ENCODE results near the gene COPB1.

DNA sequence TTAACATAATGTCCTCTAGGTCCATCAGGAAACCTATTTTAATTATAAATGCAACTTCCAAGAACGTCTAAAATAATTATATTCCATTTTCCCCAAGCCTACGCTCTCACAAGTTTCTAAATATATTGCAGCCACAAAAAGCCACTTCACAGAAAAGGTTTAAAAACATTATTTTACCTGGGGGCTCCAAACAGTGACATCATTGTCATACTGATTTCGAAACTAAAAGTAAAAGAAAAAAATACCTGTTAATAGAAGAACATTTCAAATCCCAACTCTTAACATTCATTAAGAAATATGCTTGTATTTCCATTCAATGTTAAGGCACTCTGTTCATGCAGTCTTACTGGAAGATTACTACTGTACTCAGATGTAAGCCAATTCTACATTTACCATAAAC, 19.2 kb upstream of the COPB1 start:
- TF ChIP-seq POLR2A (IDR thresholded peaks at IDR 0.05) (no peak), EP300 (IDR thresholded peaks at IDR 0.05) (no peak)
- TF ChIP-seq, protein P1, sequence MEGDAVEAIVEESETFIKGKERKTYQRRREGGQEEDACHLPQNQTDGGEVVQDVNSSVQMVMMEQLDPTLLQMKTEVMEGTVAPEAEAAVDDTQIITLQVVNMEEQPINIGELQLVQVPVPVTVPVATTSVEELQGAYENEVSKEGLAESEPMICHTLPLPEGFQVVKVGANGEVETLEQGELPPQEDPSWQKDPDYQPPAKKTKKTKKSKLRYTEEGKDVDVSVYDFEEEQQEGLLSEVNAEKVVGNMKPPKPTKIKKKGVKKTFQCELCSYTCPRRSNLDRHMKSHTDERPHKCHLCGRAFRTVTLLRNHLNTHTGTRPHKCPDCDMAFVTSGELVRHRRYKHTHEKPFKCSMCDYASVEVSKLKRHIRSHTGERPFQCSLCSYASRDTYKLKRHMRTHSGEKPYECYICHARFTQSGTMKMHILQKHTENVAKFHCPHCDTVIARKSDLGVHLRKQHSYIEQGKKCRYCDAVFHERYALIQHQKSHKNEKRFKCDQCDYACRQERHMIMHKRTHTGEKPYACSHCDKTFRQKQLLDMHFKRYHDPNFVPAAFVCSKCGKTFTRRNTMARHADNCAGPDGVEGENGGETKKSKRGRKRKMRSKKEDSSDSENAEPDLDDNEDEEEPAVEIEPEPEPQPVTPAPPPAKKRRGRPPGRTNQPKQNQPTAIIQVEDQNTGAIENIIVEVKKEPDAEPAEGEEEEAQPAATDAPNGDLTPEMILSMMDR (IDR thresholded peaks at IDR 0.05): no peak

Measured in upper lobe of left lung (tissue), 4 donors.